Tibial nerve (tissue), 3 donors: ENCODE measurements around the gene UBA7.

Experiments
- CTCF ChIP-seq, 5 experiments: fragments of 200-600 bp in 3 of 5; fragments of 450-650 bp in 2 of 5; sonication (generic) in 3 of 5; IDR thresholded peaks; one replicate each; pipeline ENCODE4 v1.5.1; 2016 to 2019; ENCODE audit warnings: antibody characterized with exemption in 5 of 5, mild to moderate bottlenecking in 3 of 5, moderate library complexity in 2 of 5
- POLR2A ChIP-seq, 2 donors: fragments of 450-650 bp; IDR thresholded peaks; one replicate each; pipeline ENCODE4 v1.6.1; 2017; ENCODE audit warnings: antibody characterized with exemption in 2 of 2, mild to moderate bottlenecking in 2 of 2, moderate library complexity in 2 of 2

DNA sequence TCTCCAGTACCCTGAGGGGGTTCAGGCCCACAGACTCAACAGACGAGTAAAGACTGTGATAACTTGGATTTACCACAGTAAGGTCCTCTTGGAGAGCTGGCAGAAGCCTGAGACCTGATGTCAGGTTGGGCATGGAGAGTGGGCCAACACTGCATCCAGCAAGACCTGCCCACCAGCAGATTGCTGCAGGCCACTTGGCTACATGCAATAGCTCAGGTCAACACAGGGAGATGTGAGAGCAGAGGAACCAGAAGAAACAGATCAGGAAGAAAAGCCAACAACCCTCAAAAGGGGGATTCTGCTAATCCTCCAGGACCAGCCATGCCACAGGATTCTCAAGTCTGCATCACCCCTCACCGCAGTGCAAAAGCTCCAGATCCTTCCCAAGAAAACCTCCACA, 25.7 kb downstream of the UBA7 start:
- no peak for TF ChIP-seq POLR2A (IDR thresholded peaks at IDR 0.05)
- TF ChIP-seq CTCF (IDR thresholded peaks at IDR 0.05) = no peak
